Forelimb muscle (tissue), 1 donor: ENCODE data around the gene SLC43A3. TPM values are rescaled to one million over a fixed set of nuclear protein-coding genes. Genes with fewer than 3 reads are reported as not detected.
"Not testable (repeated sequence)": the region's sequence is repeated elsewhere in the genome, so short reads cannot be mapped to it uniquely, and the experiment has no call there.

Experiments
- DNase-seq: peaks from one replicate; pipeline ENCODE4 v3.0.0-alpha.2; 2013; ENCODE audit warnings: low read depth
- polyA plus RNA-seq: library from polyadenylated mRNA; unstranded; fragments of 120-200 nt; gene quantifications from one replicate; pipeline ENCODE4 v1.2.1, GENCODE V29; 2013; ENCODE audit not compliant: insufficient read length

The SLC43A3 gene
- polyA plus RNA-seq, 1 donor = 21.8 TPM

DNA sequence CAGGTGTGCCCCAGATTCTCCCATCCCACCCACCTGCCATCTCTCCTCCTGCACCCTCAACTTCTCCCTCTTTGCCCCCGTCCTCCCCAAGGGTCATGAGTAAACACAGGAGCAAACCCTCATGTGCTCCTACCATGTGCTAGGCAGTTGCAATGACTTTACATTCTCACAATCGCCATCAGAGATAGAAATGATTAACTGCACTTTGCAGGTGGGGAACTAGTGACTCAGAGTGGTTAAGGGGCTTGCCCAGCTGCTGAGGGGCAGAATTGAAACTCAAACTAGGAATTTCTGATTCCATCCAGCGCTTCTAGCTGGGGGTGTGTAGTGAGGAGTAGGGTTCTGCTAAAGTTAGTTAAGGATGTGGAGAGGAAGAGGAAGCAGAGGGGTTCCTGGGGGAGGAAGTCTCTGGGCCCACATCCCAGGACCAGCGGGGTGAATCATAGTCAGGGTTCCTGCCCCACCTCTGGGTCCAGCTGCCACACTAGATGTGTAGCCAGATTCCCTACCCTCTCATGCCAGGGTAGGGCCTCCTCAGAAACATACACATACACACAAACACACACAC is 20.5 kb downstream of the SLC43A3 start:
- DNase-seq = no peak

DNA sequence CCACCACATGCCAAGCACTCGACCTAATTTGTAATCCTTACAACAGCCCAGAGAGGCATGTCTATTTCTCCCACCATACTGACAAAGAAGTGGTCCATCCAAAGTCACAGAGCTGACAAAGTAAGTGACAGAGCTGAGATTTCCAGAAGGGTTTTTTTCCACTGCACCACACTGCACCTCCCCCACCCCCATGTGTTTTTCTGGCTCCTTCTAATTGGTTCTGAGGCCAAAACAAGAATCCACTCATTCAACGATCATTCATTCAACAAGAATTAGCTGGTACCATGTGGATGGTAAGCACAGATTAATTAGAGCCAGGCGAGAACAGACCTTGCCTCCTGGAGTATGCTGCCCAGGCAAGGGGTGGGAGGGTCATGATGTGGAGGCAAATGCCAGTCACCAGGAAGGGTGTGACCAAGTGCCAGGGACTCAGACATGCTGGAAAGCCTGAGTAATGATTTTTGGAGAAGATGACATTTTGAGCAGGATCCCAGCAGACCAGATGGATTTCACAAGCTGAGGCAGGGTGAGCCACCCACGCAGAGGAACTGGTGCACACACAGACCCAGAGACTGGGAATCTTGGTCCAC is 21.6 kb downstream of the SLC43A3 start:
- no peak for DNase-seq

- DNase-seq = no peak
Observed at GRCh38 chr11:57403802-57404147, 23.1 kb downstream of the SLC43A3 start.

- DNase-seq = not testable (repeated sequence)
Observed at GRCh38 chr11:57403003-57403801, 23.7 kb downstream of the SLC43A3 start.

GRCh38 chr11:57402188-57403002 is 24.5 kb downstream of the SLC43A3 start:
- no peak for DNase-seq

- no peak for DNase-seq
Observed at GRCh38 chr11:57399972-57400578, 26.8 kb downstream of the SLC43A3 start.

- no peak for DNase-seq
Observed at GRCh38 chr11:57399221-57399620, 27.7 kb downstream of the SLC43A3 start.

DNA sequence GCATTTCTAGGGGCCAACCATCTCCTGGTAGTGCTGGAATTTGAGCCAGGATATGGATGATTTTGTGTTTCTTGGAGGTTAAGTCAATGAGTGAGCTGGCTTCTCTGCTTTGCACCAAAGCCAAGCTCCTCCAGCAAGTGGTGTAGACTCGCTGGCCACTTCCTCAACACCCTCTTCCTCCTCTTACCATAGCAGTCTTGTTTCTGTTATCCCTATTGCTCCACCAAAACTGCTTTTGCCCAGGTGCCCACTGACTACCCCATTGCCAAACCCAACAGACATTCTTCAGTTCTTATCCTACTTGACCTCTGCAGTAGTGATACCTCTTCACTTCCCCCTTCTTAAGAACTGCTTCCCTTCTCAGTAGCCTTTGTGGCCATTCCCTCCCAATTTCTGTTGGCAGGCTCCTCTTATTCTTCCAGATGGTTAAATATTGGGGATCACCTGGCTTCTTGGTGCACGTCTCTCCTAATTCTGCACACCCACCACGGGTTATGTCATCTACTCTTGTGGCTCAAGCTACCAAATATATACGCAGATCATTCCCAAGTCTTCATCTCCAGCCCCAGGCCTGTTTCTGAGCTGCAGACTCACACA is 29.4 kb downstream of the SLC43A3 start:
- DNase-seq = no peak

DNA sequence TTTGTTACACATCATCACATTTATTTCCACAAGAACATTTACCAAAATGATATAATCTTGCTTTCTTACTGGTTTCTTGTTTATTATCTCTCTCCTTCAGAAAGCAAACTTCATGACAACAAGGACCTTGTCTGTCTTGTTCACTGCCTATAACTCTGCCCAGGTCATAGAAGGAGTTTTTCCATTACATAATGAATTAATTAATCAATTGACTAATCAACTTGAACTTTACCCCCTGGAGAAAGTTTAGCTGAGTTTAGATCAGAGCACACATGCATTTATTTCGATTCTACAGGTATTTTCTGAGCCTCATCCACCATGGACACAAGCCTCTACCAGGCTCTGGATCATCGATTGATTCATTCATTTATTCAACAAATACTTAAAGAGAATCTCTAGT is 30.2 kb downstream of the SLC43A3 start:
- DNase-seq = no peak

- no peak for DNase-seq
Observed at GRCh38 chr11:57395905-57396623, 30.9 kb downstream of the SLC43A3 start.

- DNase-seq = no peak
Observed at GRCh38 chr11:57394203-57394965, 32.5 kb downstream of the SLC43A3 start.

GRCh38 chr11:57392763-57393105 is 34.2 kb downstream of the SLC43A3 start:
- DNase-seq = no peak

- no peak for DNase-seq
Observed at GRCh38 chr11:57392066-57392762, 34.7 kb downstream of the SLC43A3 start.

GRCh38 chr11:57391539-57391938 is 35.4 kb downstream of the SLC43A3 start:
- DNase-seq = no peak

DNA sequence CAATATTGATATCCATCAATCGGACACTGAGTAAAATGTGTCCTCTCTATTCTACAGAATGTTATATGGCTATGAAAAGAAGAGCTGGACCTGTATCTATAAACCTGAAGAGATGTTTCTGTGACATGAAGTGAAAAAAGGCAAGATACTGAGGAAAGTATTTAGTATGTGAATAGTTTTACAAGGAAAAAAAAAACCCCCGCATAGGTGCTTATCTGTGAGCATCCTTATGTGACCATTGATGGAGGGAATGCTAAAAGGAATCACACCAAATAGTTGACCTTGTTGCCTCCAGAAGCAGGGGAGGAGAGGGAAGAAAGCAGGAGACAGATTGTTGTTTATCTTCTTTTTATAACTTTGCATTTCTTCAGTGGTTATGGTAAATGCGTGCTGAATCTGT is 35.8 kb downstream of the SLC43A3 start:
- no peak for DNase-seq

DNA sequence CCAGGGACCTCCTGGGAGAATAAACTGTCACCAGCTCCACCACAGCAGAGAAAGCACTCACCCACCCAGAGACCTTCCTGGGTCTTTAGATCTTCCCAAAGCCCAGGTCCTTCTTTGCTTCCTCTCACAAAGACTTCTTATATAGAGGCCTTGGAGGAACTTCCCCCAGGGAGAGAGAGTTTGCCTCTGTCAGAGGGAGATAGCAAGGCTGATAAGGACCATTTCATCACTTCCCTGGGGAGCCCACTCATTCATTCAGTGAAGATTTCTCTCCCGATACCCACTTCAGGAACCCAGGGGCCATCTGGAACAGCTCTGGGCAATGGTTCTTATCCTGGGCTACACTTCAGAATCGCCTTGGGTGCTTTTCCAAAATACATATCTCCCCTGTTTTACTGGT is 36.4 kb downstream of the SLC43A3 start, which contains the start of gene PRG2:
PRG2 (minus strand) TSS at position 116 of the 400 bp plus-strand sequence. CDS start 706 bp downstream, outside the sequence.
- DNase-seq = no peak

GRCh38 chr11:57387289-57388030 is 39.5 kb downstream of the SLC43A3 start:
- no peak for DNase-seq

DNA sequence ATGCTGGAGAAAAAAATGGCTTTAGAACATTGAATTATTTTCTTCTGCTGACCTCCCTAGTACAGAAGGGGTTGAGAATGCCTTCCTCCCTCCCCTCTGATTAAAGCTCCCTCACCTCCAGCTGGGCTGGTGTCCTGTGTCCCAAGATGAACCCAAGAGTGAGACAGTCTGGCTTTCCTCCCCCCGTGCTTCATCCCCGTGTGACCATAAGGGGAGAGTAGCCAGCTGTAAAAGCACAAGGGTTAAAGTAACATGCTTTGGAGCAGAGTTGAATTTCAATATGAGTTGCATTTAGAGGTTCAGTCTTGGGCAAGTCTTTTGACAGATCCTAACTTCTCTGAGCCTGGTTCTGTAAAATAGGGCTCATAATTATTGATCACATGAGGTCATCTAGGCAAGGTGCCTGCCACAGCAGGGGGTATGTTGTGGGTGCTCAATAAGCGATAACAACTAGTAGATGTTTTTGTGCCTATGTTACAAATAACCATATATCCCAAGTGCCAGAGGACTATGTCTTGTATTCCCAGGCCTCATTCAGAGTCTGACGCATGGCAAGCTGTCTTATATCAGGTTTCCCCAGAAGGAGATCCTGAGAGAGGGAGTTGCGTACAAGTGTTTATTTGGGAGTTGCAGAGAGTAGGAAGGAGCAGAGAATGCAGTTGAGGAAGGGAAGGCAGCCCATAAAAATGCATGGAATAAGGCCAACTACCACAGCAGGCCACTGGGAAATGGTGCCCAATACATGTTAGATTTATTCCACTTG is 40.6 kb downstream of the SLC43A3 start:
- no peak for DNase-seq
